Measurements from ENCODE around the gene ELL2.

DNA sequence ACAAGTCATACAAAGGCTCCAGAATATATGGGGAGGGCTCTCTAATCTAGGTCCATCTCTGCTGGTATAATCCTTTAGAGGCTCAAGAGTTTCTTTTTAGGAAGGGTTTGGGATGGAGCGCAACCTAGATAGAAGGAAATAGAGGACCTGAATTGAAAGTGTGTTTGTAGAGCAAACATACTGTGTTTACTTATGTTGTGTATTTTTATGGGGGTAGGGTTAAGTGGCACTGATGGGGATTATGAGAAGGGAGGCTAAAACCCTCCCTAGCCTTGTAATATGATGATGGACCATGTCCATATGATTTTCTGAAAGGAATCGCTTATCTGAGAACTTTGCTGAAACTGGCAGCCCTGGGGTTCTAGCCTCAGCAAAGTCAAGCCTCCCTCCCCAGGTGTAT, 4.4 kb upstream of the ELL2 start:
- TF ChIP-seq TOX (CRISPR knock-in tag; IDR thresholded peaks at IDR 0.05; ENCODE audit: borderline replicate concordance) = no peak
- TF ChIP-seq ZFP30 (CRISPR knock-in tag; IDR thresholded peaks at IDR 0.05) = no peak
- TF ChIP-seq ZFP3 (CRISPR knock-in tag; IDR thresholded peaks at IDR 0.05) = no peak
- TF ChIP-seq, protein P1, sequence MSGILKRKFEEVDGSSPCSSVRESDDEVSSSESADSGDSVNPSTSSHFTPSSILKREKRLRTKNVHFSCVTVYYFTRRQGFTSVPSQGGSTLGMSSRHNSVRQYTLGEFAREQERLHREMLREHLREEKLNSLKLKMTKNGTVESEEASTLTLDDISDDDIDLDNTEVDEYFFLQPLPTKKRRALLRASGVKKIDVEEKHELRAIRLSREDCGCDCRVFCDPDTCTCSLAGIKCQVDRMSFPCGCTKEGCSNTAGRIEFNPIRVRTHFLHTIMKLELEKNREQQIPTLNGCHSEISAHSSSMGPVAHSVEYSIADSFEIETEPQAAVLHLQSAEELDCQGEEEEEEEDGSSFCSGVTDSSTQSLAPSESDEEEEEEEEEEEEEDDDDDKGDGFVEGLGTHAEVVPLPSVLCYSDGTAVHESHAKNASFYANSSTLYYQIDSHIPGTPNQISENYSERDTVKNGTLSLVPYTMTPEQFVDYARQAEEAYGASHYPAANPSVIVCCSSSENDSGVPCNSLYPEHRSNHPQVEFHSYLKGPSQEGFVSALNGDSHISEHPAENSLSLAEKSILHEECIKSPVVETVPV (CRISPR knock-in tag; IDR thresholded peaks at IDR 0.05) = no peak
- no peak for TF ChIP-seq ZC3H10 (CRISPR knock-in tag; IDR thresholded peaks at IDR 0.05)
- no peak for TF ChIP-seq PPARA (CRISPR knock-in tag; IDR thresholded peaks at IDR 0.05; ENCODE audit: borderline replicate concordance)
- TF ChIP-seq, protein P2, sequence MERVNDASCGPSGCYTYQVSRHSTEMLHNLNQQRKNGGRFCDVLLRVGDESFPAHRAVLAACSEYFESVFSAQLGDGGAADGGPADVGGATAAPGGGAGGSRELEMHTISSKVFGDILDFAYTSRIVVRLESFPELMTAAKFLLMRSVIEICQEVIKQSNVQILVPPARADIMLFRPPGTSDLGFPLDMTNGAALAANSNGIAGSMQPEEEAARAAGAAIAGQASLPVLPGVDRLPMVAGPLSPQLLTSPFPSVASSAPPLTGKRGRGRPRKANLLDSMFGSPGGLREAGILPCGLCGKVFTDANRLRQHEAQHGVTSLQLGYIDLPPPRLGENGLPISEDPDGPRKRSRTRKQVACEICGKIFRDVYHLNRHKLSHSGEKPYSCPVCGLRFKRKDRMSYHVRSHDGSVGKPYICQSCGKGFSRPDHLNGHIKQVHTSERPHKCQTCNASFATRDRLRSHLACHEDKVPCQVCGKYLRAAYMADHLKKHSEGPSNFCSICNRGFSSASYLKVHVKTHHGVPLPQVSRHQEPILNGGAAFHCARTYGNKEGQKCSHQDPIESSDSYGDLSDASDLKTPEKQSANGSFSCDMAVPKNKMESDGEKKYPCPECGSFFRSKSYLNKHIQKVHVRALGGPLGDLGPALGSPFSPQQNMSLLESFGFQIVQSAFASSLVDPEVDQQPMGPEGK (CRISPR knock-in tag; IDR thresholded peaks at IDR 0.05; ENCODE audit: borderline replicate concordance) = no peak
